GM23338 (cell line): ENCODE data around the gene TXLNG. TPM values are rescaled to one million over a fixed set of nuclear protein-coding genes. Genes with fewer than 3 reads are reported as not detected.
A peak's percentile ranks its signal among the peaks of the same experiment; 100 is the strongest.

Experiments
- ATAC-seq: fragments of 200-7000 bp; cut with Tn5 transposase; 3 replicates; pipeline ENCODE4 v1.9.1; 2020
- DNase-seq: peaks from one replicate; pipeline ENCODE4 v3.0.0-alpha.2; 2015; ENCODE audit warnings: low spot score
- H2AFZ ChIP-seq: fragments of 200-600 bp; sonication (generic); 2 replicates; pipeline ENCODE4 v1.8.0; 2016; ENCODE audit warnings: antibody characterized with exemption, mild to moderate bottlenecking, moderate library complexity
- H3F3A ChIP-seq: fragments of 200-600 bp; sonication (generic); replicated peaks from 2 replicates; pipeline ENCODE4 v1.8.0; 2017; ENCODE audit warnings: antibody characterized with exemption, mixed run types, low read depth
- H3K27ac ChIP-seq: fragments of 200-600 bp; sonication (generic); 2 replicates; pipeline ENCODE4 v1.6.1; 2016; ENCODE audit warnings: low read depth
- H3K27me3 ChIP-seq: fragments of 200-600 bp; sonication (generic); 2 replicates; pipeline ENCODE4 v1.8.0; 2016; ENCODE audit warnings: mild to moderate bottlenecking, mixed run types, moderate library complexity; ENCODE audit not compliant: insufficient read depth
- H3K36me3 ChIP-seq: fragments of 200-600 bp; sonication (generic); 2 replicates; pipeline ENCODE4 v1.8.0; 2016; ENCODE audit warnings: mild to moderate bottlenecking; ENCODE audit not compliant: insufficient read depth
- H3K4me1 ChIP-seq: fragments of 200-600 bp; sonication (generic); 2 replicates; pipeline ENCODE4 v1.8.0; 2016; ENCODE audit warnings: mild to moderate bottlenecking, moderate library complexity; ENCODE audit not compliant: insufficient read depth
- H3K4me2 ChIP-seq: fragments of 200-600 bp; sonication (generic); 2 replicates; pipeline ENCODE4 v1.7.1; 2017; ENCODE audit warnings: mixed run types
- H3K4me3 ChIP-seq: fragments of 200-600 bp; sonication (generic); 2 replicates; pipeline ENCODE4 v1.6.1; 2016; ENCODE audit warnings: mixed run types
- H3K79me2 ChIP-seq: fragments of 200-600 bp; sonication (generic); replicated peaks from 2 replicates; pipeline ENCODE4 v1.8.0; 2017; ENCODE audit warnings: mild to moderate bottlenecking; ENCODE audit not compliant: insufficient read depth
- H3K9me2 ChIP-seq: fragments of 200-600 bp; sonication (generic); 2 replicates; pipeline ENCODE4 v1.8.0; 2017; ENCODE audit not compliant: insufficient read depth
- H4K20me1 ChIP-seq: fragments of 200-600 bp; sonication (generic); replicated peaks from 2 replicates; pipeline ENCODE4 v1.8.0; 2017; ENCODE audit warnings: mild to moderate bottlenecking; ENCODE audit not compliant: insufficient read depth
- H3K27ac Mint-ChIP-seq: 2 replicates; pipeline ENCODE4 v1.8.0; 2020; ENCODE audit warnings: inconsistent platforms, mild to moderate bottlenecking, moderate library complexity, mixed read lengths
- H3K27me3 Mint-ChIP-seq: 3 replicates; pipeline ENCODE4 v1.8.0; 2022; ENCODE audit warnings: low read depth, mild to moderate bottlenecking, moderate library complexity, mixed read lengths, inconsistent platforms; ENCODE audit not compliant: insufficient read depth, poor library complexity
- H3K36me3 Mint-ChIP-seq: 3 replicates; pipeline ENCODE4 v1.8.0; 2021; ENCODE audit warnings: low read depth, mild to moderate bottlenecking, inconsistent platforms, moderate library complexity, mixed read lengths
- H3K4me1 Mint-ChIP-seq: 3 replicates; pipeline ENCODE4 v1.8.0; 2020; ENCODE audit warnings: mild to moderate bottlenecking, inconsistent platforms, mixed read lengths
- H3K4me3 Mint-ChIP-seq: 3 replicates; pipeline ENCODE4 v1.8.0; 2021; ENCODE audit warnings: moderate library complexity, mild to moderate bottlenecking, inconsistent platforms, mixed read lengths
- H3K9me3 Mint-ChIP-seq: 3 replicates; pipeline ENCODE4 v1.8.0; 2020; ENCODE audit warnings: moderate library complexity, mild to moderate bottlenecking, inconsistent platforms, mixed read lengths
- CREB1 ChIP-seq: fragments of 250-450 bp; sonication (Bioruptor Pico); IDR thresholded peaks from 2 replicates; pipeline ENCODE4 v1.5.0; 2020; ENCODE audit warnings: low read depth, mild to moderate bottlenecking, moderate library complexity
- CTCF ChIP-seq, 2 experiments: fragments of 200-600 bp in 1 of 2; sonication (generic) in 1 of 2; conservative IDR thresholded peaks; 2 replicates each; pipeline versions ENCODE4 v1.5.1 to v1.6.1; 2016 to 2017; ENCODE audit warnings: antibody characterized with exemption in 2 of 2, low read depth in 2 of 2, mild to moderate bottlenecking in 2 of 2, moderate library complexity in 1 of 2
- JUNB ChIP-seq: IDR thresholded peaks from one replicate; pipeline ENCODE4 v1.6.1; 2016; ENCODE audit warnings: antibody characterized with exemption; ENCODE audit not compliant: unreplicated experiment
- NANOG ChIP-seq: IDR thresholded peaks from 2 replicates; pipeline ENCODE4 v1.6.1; 2016; ENCODE audit warnings: antibody characterized with exemption, borderline replicate concordance
- REST ChIP-seq: IDR thresholded peaks from one replicate; pipeline ENCODE4 v1.6.1; 2018; ENCODE audit warnings: antibody characterized with exemption; ENCODE audit not compliant: unreplicated experiment
- ZNF114 ChIP-seq: fragments of 250-450 bp; sonication (Bioruptor Pico); IDR thresholded peaks from 2 replicates; pipeline ENCODE4 v1.5.0; 2020; ENCODE audit warnings: mild to moderate bottlenecking, moderate library complexity
- ZNF462 ChIP-seq: fragments of 250-450 bp; sonication (Bioruptor Pico); IDR thresholded peaks from 2 replicates; pipeline ENCODE4 v1.5.0; 2020; ENCODE audit warnings: mild to moderate bottlenecking, moderate library complexity
- polyA plus RNA-seq: library from polyadenylated mRNA; unstranded; fragments of >200 nt; fragmentation: Nextera tagmentation; extraction: Ambion mirVana; gene quantifications from 2 replicates; pipeline ENCODE4 v1.2.1, GENCODE V29; 2016
- total RNA-seq: library from RNA; depleted of rRNA; stranded (reverse); fragments of >200 nt; shearing (Covaris generic); gene quantifications from 2 replicates; pipeline ENCODE4 v1.2.3, GENCODE V29; 2014

The TXLNG gene
- total and polyA plus RNA-seq, 2 experiments from 2014 or later = 45.3 to 48.4 TPM

- TF ChIP-seq ZNF114 (CRISPR knock-in tag) = no peak
- TF ChIP-seq JUNB = no peak
Observed at GRCh38 chrX:16876696-16877095, 90.4 kb downstream of the TXLNG start (continued).

- H3K4me1 Mint-ChIP-seq = no peaks in the 10 kb centered on the region
- Histone ChIP-seq H4K20me1 (no peaks in the 10 kb centered on the region), H2AFZ (peak overlapping the region; percentile 87; the same call in 1 of the 2 replicates), H3K36me3 (no peaks in the 10 kb centered on the region), H3K4me3 (peak overlapping the region; percentile 67), H3K9me2 (no peaks in the 10 kb centered on the region), H3K4me2 (peak overlapping the region; percentile 84), H3K79me2 (no peaks in the 10 kb centered on the region), H3K27ac (no peak overlapping the region), H3K4me1 (no peaks in the 10 kb centered on the region), H3F3A (no peaks in the 10 kb centered on the region), H3K27me3 (no peaks in the 10 kb centered on the region)
- DNase-seq (no peak), ATAC-seq (no peak)
- H3K4me3 Mint-ChIP-seq = peak overlapping the region; percentile 49
- no peak overlapping the region for H3K27ac Mint-ChIP-seq
- H3K27me3 Mint-ChIP-seq = peaks cover 3% of the 10 kb centered on the region
- H3K9me3 Mint-ChIP-seq = no peaks in the 10 kb centered on the region
- no peaks in the 10 kb centered on the region for H3K36me3 Mint-ChIP-seq
- no peak for TF ChIP-seq REST
Observed at GRCh38 chrX:16882169-16882568, 95.9 kb downstream of the TXLNG start.

GRCh38 chrX:16882702-16883486 is 96.6 kb downstream of the TXLNG start:
- Histone ChIP-seq H3K27ac (no peak overlapping the region), H2AFZ (peak overlapping the region; percentile 87), H3K4me2 (peak overlapping the region; percentile 84), H3K27me3 (no peaks in the 10 kb centered on the region), H3K4me3 (peak overlapping the region; percentile 67), H4K20me1 (no peaks in the 10 kb centered on the region), H3F3A (no peaks in the 10 kb centered on the region), H3K9me2 (no peaks in the 10 kb centered on the region), H3K79me2 (no peaks in the 10 kb centered on the region), H3K36me3 (no peaks in the 10 kb centered on the region), H3K4me1 (no peaks in the 10 kb centered on the region)
- Mint-ChIP-seq H3K27ac (peak overlapping the region; percentile 77; the same call in 1 of the 2 replicates), H3K4me3 (peak overlapping the region; percentile 77), H3K9me3 (no peaks in the 10 kb centered on the region), H3K36me3 (no peaks in the 10 kb centered on the region), H3K27me3 (peaks cover 3% of the 10 kb centered on the region), H3K4me1 (no peaks in the 10 kb centered on the region)
- DNase-seq (peak; percentile 78), ATAC-seq (peak; percentile 95)
- TF ChIP-seq CTCF (conservative IDR thresholded peaks at IDR 0.05; ENCODE audit: low read depth in 2 of 2) (peak; percentile 74 to 78), NANOG (no peak), ZNF462 (no peak), CREB1 (CRISPR knock-in tag) (peak; percentile 23; the same call in 1 of the 2 replicates)
